ENCODE measurements around the gene RPS27. TPM values are rescaled to one million over a fixed set of nuclear protein-coding genes. Genes with fewer than 3 reads are reported as not detected.

RPS27 gene
- total and polyA plus RNA-seq, 4 donors: 452 to 3,145 (median 1,349) TPM

DNA sequence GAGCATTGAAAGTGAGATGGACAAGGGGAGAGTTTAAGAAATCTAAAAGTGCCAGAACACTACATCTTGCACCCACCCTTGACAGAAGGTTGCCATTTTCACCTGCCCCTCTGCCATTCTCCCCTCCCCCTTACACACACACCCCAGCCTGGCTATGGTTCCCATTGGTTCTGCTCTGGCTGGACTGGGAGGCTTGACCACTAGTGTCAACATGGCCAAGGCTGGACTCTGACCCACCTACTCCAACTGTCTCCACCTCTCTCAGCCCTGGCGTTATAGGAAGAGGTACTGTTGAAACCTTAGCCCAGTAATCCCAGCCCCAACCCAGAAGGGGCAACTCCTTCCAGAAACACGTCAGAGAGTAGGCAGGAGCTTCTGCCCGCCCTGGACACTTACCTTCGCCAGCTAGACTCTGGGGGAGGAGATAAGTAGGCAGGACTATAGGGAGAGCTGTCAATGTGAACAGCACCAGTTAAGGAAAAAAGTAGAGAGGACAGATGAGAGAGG, 36.6 kb upstream of the RPS27 start:
- Histone ChIP-seq H3K27me3 (ENCODE audit: control insufficient read depth in 4 of 4, insufficient read depth in 4 of 4, low read length in 3 of 4) (no peaks in the 10 kb centered on the region), H3K9me3 (ENCODE audit: control insufficient read depth in 4 of 4, low read length in 3 of 4) (no peaks in the 10 kb centered on the region), H3K36me3 (ENCODE audit: control insufficient read depth in 4 of 4, insufficient read depth in 3 of 4, low read depth in 1 of 4, low read length in 3 of 4) (peaks cover 9 to 32% (median 24%) of the 10 kb centered on the region in 4 donors), H3K4me1 (ENCODE audit: control insufficient read depth in 4 of 4, insufficient read depth in 4 of 4, low read length in 3 of 4) (peaks cover 10 to 49% (median 43%) of the 10 kb centered on the region in 4 donors), H3K9ac (ENCODE audit: low read depth in 1 of 2, low read length in 2 of 2) (peak overlapping the region; percentile 20 to 39), H3K27ac (ENCODE audit: low read depth in 1 of 2, low read length in 2 of 2) (peak overlapping the region; percentile 48 to 55), H3K4me3 (ENCODE audit: low read depth in 1 of 3, low read length in 3 of 3) (no peak overlapping the region)
- DNase-seq (ENCODE audit: low spot score): peak; percentile 55
- peak; percentile 85 to 86 for TF ChIP-seq JUND (IDR thresholded peaks at IDR 0.05)
- TF ChIP-seq, protein P1, sequence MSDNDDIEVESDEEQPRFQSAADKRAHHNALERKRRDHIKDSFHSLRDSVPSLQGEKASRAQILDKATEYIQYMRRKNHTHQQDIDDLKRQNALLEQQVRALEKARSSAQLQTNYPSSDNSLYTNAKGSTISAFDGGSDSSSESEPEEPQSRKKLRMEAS (IDR thresholded peaks at IDR 0.05): peak; percentile 46
- TF ChIP-seq, protein P2, sequence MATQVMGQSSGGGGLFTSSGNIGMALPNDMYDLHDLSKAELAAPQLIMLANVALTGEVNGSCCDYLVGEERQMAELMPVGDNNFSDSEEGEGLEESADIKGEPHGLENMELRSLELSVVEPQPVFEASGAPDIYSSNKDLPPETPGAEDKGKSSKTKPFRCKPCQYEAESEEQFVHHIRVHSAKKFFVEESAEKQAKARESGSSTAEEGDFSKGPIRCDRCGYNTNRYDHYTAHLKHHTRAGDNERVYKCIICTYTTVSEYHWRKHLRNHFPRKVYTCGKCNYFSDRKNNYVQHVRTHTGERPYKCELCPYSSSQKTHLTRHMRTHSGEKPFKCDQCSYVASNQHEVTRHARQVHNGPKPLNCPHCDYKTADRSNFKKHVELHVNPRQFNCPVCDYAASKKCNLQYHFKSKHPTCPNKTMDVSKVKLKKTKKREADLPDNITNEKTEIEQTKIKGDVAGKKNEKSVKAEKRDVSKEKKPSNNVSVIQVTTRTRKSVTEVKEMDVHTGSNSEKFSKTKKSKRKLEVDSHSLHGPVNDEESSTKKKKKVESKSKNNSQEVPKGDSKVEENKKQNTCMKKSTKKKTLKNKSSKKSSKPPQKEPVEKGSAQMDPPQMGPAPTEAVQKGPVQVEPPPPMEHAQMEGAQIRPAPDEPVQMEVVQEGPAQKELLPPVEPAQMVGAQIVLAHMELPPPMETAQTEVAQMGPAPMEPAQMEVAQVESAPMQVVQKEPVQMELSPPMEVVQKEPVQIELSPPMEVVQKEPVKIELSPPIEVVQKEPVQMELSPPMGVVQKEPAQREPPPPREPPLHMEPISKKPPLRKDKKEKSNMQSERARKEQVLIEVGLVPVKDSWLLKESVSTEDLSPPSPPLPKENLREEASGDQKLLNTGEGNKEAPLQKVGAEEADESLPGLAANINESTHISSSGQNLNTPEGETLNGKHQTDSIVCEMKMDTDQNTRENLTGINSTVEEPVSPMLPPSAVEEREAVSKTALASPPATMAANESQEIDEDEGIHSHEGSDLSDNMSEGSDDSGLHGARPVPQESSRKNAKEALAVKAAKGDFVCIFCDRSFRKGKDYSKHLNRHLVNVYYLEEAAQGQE (IDR thresholded peaks at IDR 0.05): peak; percentile 90
- peak; percentile 32 to 62 for TF ChIP-seq RAD21 (IDR thresholded peaks at IDR 0.05)
- TF ChIP-seq, protein P3, sequence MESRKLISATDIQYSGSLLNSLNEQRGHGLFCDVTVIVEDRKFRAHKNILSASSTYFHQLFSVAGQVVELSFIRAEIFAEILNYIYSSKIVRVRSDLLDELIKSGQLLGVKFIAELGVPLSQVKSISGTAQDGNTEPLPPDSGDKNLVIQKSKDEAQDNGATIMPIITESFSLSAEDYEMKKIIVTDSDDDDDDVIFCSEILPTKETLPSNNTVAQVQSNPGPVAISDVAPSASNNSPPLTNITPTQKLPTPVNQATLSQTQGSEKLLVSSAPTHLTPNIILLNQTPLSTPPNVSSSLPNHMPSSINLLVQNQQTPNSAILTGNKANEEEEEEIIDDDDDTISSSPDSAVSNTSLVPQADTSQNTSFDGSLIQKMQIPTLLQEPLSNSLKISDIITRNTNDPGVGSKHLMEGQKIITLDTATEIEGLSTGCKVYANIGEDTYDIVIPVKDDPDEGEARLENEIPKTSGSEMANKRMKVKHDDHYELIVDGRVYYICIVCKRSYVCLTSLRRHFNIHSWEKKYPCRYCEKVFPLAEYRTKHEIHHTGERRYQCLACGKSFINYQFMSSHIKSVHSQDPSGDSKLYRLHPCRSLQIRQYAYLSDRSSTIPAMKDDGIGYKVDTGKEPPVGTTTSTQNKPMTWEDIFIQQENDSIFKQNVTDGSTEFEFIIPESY (IDR thresholded peaks at IDR 0.05): peak; percentile 75
- TF ChIP-seq GABPA (IDR thresholded peaks at IDR 0.05 in 1 of 2, conservative IDR thresholded peaks at IDR 0.05 in 1 of 2): peak in 1 of 2 donors; percentile 59
- peak; percentile 99 for TF ChIP-seq SP1 (IDR thresholded peaks at IDR 0.05)
- TF ChIP-seq FOXA2 (IDR thresholded peaks at IDR 0.05): peak; percentile 99
- no peak for TF ChIP-seq CTCF (IDR thresholded peaks at IDR 0.05; ENCODE audit: low read depth, low read length, missing input control)
- no peak for TF ChIP-seq NR2F2 (IDR thresholded peaks at IDR 0.05)
- peak; percentile 98 for TF ChIP-seq FOXA1 (IDR thresholded peaks at IDR 0.05)
- TF ChIP-seq, protein P4, sequence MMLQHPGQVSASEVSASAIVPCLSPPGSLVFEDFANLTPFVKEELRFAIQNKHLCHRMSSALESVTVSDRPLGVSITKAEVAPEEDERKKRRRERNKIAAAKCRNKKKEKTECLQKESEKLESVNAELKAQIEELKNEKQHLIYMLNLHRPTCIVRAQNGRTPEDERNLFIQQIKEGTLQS (IDR thresholded peaks at IDR 0.05): no peak
- peak; percentile 97 to 98 for TF ChIP-seq HNF4A (conservative IDR thresholded peaks at IDR 0.05)
- TF ChIP-seq YY1 (IDR thresholded peaks at IDR 0.05): peak; percentile 95
- TF ChIP-seq EGR1 (IDR thresholded peaks at IDR 0.05; ENCODE audit: low read depth in 2 of 2): no peak
- TF ChIP-seq RXRA (IDR thresholded peaks at IDR 0.05): peak; percentile 88 to 91
- peak; percentile 85 for TF ChIP-seq TAF1 (conservative IDR thresholded peaks at IDR 0.05)
- TF ChIP-seq HNF4G (IDR thresholded peaks at IDR 0.05): peak; percentile 94
- WGBS: 42% methylated on average over 4 of the region's 4 CpGs

Data from liver (tissue), 9 donors.